ENCODE measurements around the gene EDA2R. TPM values are rescaled to one million over a fixed set of nuclear protein-coding genes. Genes with fewer than 3 reads are reported as not detected.

The EDA2R gene
- total and polyA plus RNA-seq, 2 of the 8 experiments (the other 6 are each of a cell fraction or from before 2014, with no cell fraction given) = 5.0 to 7.0 TPM

DNA sequence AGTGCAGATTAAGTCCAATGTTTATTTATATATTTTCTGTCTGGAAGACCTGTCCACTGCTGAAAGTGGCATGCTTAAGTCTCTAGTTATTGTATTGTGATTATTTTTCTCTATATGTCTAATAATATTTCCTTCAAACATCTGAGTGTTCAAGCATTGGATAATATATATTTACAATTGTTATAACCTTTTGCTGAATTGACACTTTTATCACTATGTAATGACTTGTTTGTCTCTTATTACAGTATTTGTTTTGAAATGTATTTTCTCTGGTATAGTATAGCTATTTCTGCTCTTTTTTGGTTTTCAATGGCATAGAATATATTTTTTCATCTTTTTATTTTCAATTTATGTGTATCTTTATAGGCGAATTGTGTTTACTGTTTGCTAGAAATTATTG, 59.7 kb downstream of the EDA2R start:
- Histone ChIP-seq H2BK120ac (replicated peaks; ENCODE audit: low read depth, low read length) (no peak overlapping the region), H3K56ac (replicated peaks; ENCODE audit: insufficient read length, low read depth, low read length) (no peak overlapping the region), H3K4me1 (replicated peaks in 1 of 4; ENCODE audit: control insufficient read depth in 3 of 4, insufficient read depth in 4 of 4, low read length in 3 of 4) (no peaks in the 10 kb centered on the region), H4K20me1 (replicated peaks in 1 of 2; ENCODE audit: control insufficient read depth in 1 of 2, insufficient read depth in 2 of 2, low read length in 2 of 2) (no peaks in the 10 kb centered on the region), H2AFZ (ENCODE audit: low read length) (no peak overlapping the region), H3K23me2 (ENCODE audit: low read depth, low read length) (no peaks in the 10 kb centered on the region), H3K9ac (replicated peaks in 1 of 4; ENCODE audit: extremely low read depth in 1 of 4, low read depth in 3 of 4, low read length in 3 of 4) (no peak overlapping the region), H3K9me3 (ENCODE audit: insufficient read depth in 2 of 2, low read depth in 1 of 2, low read length in 1 of 2) (peaks cover 0 to 7% of the 10 kb centered on the region in 2 experiments; a peak in 1 of 4 replicates), H2BK5ac (ENCODE audit: low read depth, low read length) (no peak overlapping the region), H2BK20ac (ENCODE audit: low read length) (no peak overlapping the region), H2BK15ac (ENCODE audit: low read length) (no peak overlapping the region), H2AK5ac (ENCODE audit: low read depth, low read length) (no peak overlapping the region), H3K79me1 (ENCODE audit: low read depth, low read length) (no peaks in the 10 kb centered on the region), H3K14ac (ENCODE audit: insufficient read length) (no peak overlapping the region), H3K4ac (replicated peaks; ENCODE audit: insufficient read length, low read depth, low read length) (no peak overlapping the region), H3K18ac (ENCODE audit: extremely low read depth, low read length) (no peak overlapping the region), H2BK12ac (ENCODE audit: low read depth, low read length) (no peak overlapping the region), H3K27ac (ENCODE audit: low read depth, low read length) (no peak overlapping the region), H3K36me3 (ENCODE audit: control insufficient read depth in 2 of 4, insufficient read depth in 4 of 4, low read length in 3 of 4) (no peaks in the 10 kb centered on the region), H3K27me3 (replicated peaks in 1 of 4; ENCODE audit: control insufficient read depth in 3 of 4, extremely low read depth in 1 of 4, insufficient read depth in 3 of 4, low read length in 3 of 4) (no peaks in the 10 kb centered on the region), H3K79me2 (ENCODE audit: control insufficient read depth in 1 of 2, insufficient read depth in 2 of 2, low read length in 2 of 2) (no peaks in the 10 kb centered on the region), H4K91ac (replicated peaks; ENCODE audit: insufficient read length, low read length) (no peak overlapping the region), H3K4me2 (ENCODE audit: insufficient read depth in 1 of 2, low read depth in 2 of 2, low read length in 2 of 2) (no peak overlapping the region), H4K5ac (ENCODE audit: insufficient read length, low read depth, low read length) (no peak overlapping the region), H3K23ac (ENCODE audit: insufficient read length) (no peak overlapping the region), H3K4me3 (ENCODE audit: extremely low read depth in 1 of 4, insufficient read depth in 2 of 4, low read depth in 3 of 4, low read length in 4 of 4) (no peak overlapping the region), H4K8ac (ENCODE audit: extremely low read depth, insufficient read depth, low read length) (no peak overlapping the region)
- 82% methylated on average over 1 of the region's 1 CpG; no CpG with 5 or more reads in 1 of the 2 experiments for WGBS, 2 experiments (ENCODE audit: extremely low coverage in 1 of 2, insufficient coverage in 1 of 2, insufficient read length in 1 of 2, insufficient replicate concordance in 2 of 2, low coverage in 1 of 2, low lambda C conversion rate in 2 of 2, missing lambda C conversion rate in 1 of 2)
- ChIA-PET POLR2A (ENCODE audit: partially characterized antibody) (no interaction called here), CTCF (ENCODE audit: partially characterized antibody) (no interaction called here)
- no peak for FAIRE-seq
- no peak for DNase-seq (ENCODE audit: low read depth in 1 of 2, low spot score in 2 of 2)
- TF ChIP-seq EZH2 (IDR thresholded peaks at IDR 0.05; ENCODE audit: low read depth, low read length, severe bottlenecking) = no peak
- no peak for TF ChIP-seq TCF12 (IDR thresholded peaks at IDR 0.05; ENCODE audit: low read depth, low read length)
- no peak for TF ChIP-seq MAFK (IDR thresholded peaks at IDR 0.05; ENCODE audit: low read depth, low read length)
- TF ChIP-seq CBX8 (IDR thresholded peaks at IDR 0.05; ENCODE audit: borderline replicate concordance, low read depth, low read length) = no peak
- no peak for TF ChIP-seq ZNF274 (IDR thresholded peaks at IDR 0.05; ENCODE audit: borderline replicate concordance, extremely low read depth, low read length)
- no peak for TF ChIP-seq BCL11A (IDR thresholded peaks at IDR 0.05; ENCODE audit: low read depth in 2 of 2, low read length in 2 of 2)
- TF ChIP-seq CTCF (IDR thresholded peaks at IDR 0.05; ENCODE audit: control extremely low read depth in 1 of 3, insufficient read depth in 1 of 3, low read depth in 1 of 3, low read length in 3 of 3) = no peak
- TF ChIP-seq YY1 (IDR thresholded peaks at IDR 0.05; ENCODE audit: low read depth, low read length) = no peak
- TF ChIP-seq RXRA (IDR thresholded peaks at IDR 0.05; ENCODE audit: insufficient read depth, low read depth, low read length) = no peak
- TF ChIP-seq SIN3A (conservative IDR thresholded peaks at IDR 0.05 in 1 of 2, IDR thresholded peaks at IDR 0.05 in 1 of 2; ENCODE audit: low read depth in 1 of 2, low read length in 2 of 2) = no peak
- TF ChIP-seq JUN (IDR thresholded peaks at IDR 0.05; ENCODE audit: low read depth, low read length) = no peak
- no peak for TF ChIP-seq BACH1 (IDR thresholded peaks at IDR 0.05; ENCODE audit: low read length)

Data from H1 (cell line).